Osteocyte (in vitro differentiated cells): ENCODE data around the gene MYH14. TPM values are rescaled to one million over a fixed set of nuclear protein-coding genes. Genes with fewer than 3 reads are reported as not detected.

Source experiments
- DNase-seq: peaks from one replicate; pipeline ENCODE4 v3.0.0; 2021; ENCODE audit warnings: mixed read lengths; ENCODE audit not compliant: unreplicated experiment; ENCODE audit errors: extremely low spot score
- H3K27ac Mint-ChIP-seq: one replicate; pipeline ENCODE4 v1.8.0; 2021; ENCODE audit warnings: mild to moderate bottlenecking, mixed read lengths; ENCODE audit not compliant: unreplicated experiment
- H3K27me3 Mint-ChIP-seq: one replicate; pipeline ENCODE4 v1.8.0; 2021; ENCODE audit warnings: mixed read lengths; ENCODE audit not compliant: unreplicated experiment
- H3K36me3 Mint-ChIP-seq: one replicate; pipeline ENCODE4 v1.8.0; 2021; ENCODE audit warnings: mixed read lengths; ENCODE audit not compliant: unreplicated experiment
- H3K4me1 Mint-ChIP-seq: one replicate; pipeline ENCODE4 v1.8.0; 2021; ENCODE audit warnings: mixed read lengths; ENCODE audit not compliant: unreplicated experiment
- H3K4me3 Mint-ChIP-seq: one replicate; pipeline ENCODE4 v1.8.0; 2021; ENCODE audit warnings: mild to moderate bottlenecking, moderate library complexity, mixed read lengths; ENCODE audit not compliant: unreplicated experiment
- H3K9me3 Mint-ChIP-seq: one replicate; pipeline ENCODE4 v1.8.0; 2021; ENCODE audit warnings: mixed read lengths; ENCODE audit not compliant: unreplicated experiment
- CTCF ChIP-seq: fragments of 200-600 bp; sonication (generic); IDR thresholded peaks from 2 replicates; pipeline ENCODE4 v1.5.0; 2021; ENCODE audit warnings: antibody characterized with exemption, mild to moderate bottlenecking, moderate library complexity
- total RNA-seq: library from RNA; stranded (reverse); gene quantifications from 2 replicates; pipeline ENCODE4 v1.2.1, GENCODE V29; 2021

MYH14 gene
- total RNA-seq, 1 donor from 2014 or later: not detected

- Mint-ChIP-seq H3K36me3 (no peaks in the 10 kb centered on the region), H3K4me1 (no peaks in the 10 kb centered on the region), H3K4me3 (no peak overlapping the region), H3K27ac (no peak overlapping the region), H3K27me3 (no peaks in the 10 kb centered on the region), H3K9me3 (no peaks in the 10 kb centered on the region)
- DNase-seq: no peak
- TF ChIP-seq CTCF: no peak
Measured at GRCh38 chr19:50191216-50191615, 12.2 kb upstream of the MYH14 start.

- TF ChIP-seq CTCF: no peak
- H3K27ac Mint-ChIP-seq: no peak overlapping the region
- DNase-seq: no peak
- no peaks in the 10 kb centered on the region for H3K27me3 Mint-ChIP-seq
- H3K36me3 Mint-ChIP-seq: no peaks in the 10 kb centered on the region
- H3K4me3 Mint-ChIP-seq: no peak overlapping the region
- H3K4me1 Mint-ChIP-seq: no peaks in the 10 kb centered on the region
- no peaks in the 10 kb centered on the region for H3K9me3 Mint-ChIP-seq
Measured at GRCh38 chr19:50192463-50193211, 10.8 kb upstream of the MYH14 start.

- TF ChIP-seq CTCF: no peak
- Mint-ChIP-seq H3K36me3 (no peaks in the 10 kb centered on the region), H3K9me3 (no peaks in the 10 kb centered on the region), H3K27me3 (no peaks in the 10 kb centered on the region), H3K4me3 (no peak overlapping the region), H3K4me1 (no peaks in the 10 kb centered on the region), H3K27ac (no peak overlapping the region)
- DNase-seq: no peak
Measured at GRCh38 chr19:50195224-50195623, 8.2 kb upstream of the MYH14 start.

GRCh38 chr19:50196322-50196932, 7.0 kb upstream of the MYH14 start:
- TF ChIP-seq CTCF: no peak
- no peaks in the 10 kb centered on the region for H3K9me3 Mint-ChIP-seq
- no peak overlapping the region for H3K27ac Mint-ChIP-seq
- no peak overlapping the region for H3K4me3 Mint-ChIP-seq
- no peaks in the 10 kb centered on the region for H3K4me1 Mint-ChIP-seq
- no peaks in the 10 kb centered on the region for H3K27me3 Mint-ChIP-seq
- DNase-seq: no peak
- no peaks in the 10 kb centered on the region for H3K36me3 Mint-ChIP-seq

- H3K4me3 Mint-ChIP-seq: no peak overlapping the region
- H3K27me3 Mint-ChIP-seq: peaks cover 7% of the 10 kb centered on the region
- no peaks in the 10 kb centered on the region for H3K9me3 Mint-ChIP-seq
- DNase-seq: no peak
- no peak for TF ChIP-seq CTCF
- H3K4me1 Mint-ChIP-seq: no peaks in the 10 kb centered on the region
- H3K36me3 Mint-ChIP-seq: no peaks in the 10 kb centered on the region
- no peak overlapping the region for H3K27ac Mint-ChIP-seq
Measured at GRCh38 chr19:50197348-50197747, 6.1 kb upstream of the MYH14 start.
